Hepatic stellate cell (primary cell): ENCODE measurements around the gene LDB2.

Source experiments
- DNase-seq: peaks from one replicate; pipeline ENCODE4 v3.0.0; 2011; ENCODE audit warnings: low spot score

Gene LDB2

GRCh38 chr4:16884673-16885460 is 13.6 kb downstream of the LDB2 start:
- no peak for DNase-seq

- DNase-seq: no peak
These were observed 14.6 kb downstream of the LDB2 start for GRCh38 chr4:16883806-16884205.

GRCh38 chr4:16881151-16881884 is 17.1 kb downstream of the LDB2 start:
- DNase-seq: no peak

- peak; percentile 85 for DNase-seq
These were observed 23.0 kb downstream of the LDB2 start for GRCh38 chr4:16875487-16875886.

GRCh38 chr4:16869594-16870245 is 28.7 kb downstream of the LDB2 start:
- DNase-seq: no peak

GRCh38 chr4:16868674-16869073 is 29.8 kb downstream of the LDB2 start:
- DNase-seq: no peak

- DNase-seq: no peak
These were observed 30.6 kb downstream of the LDB2 start for GRCh38 chr4:16867827-16868226.

- no peak for DNase-seq
These were observed 31.5 kb downstream of the LDB2 start for GRCh38 chr4:16866974-16867373.

- DNase-seq: no peak
These were observed 32.6 kb downstream of the LDB2 start for GRCh38 chr4:16865897-16866283.

GRCh38 chr4:16865209-16865896 is 33.1 kb downstream of the LDB2 start:
- no peak for DNase-seq

- no peak for DNase-seq
These were observed 34.2 kb downstream of the LDB2 start for GRCh38 chr4:16864199-16864598.

- no peak for DNase-seq
These were observed 35.7 kb downstream of the LDB2 start for GRCh38 chr4:16862697-16863096.

GRCh38 chr4:16860516-16860915 is 37.9 kb downstream of the LDB2 start:
- DNase-seq: peak; percentile 73

GRCh38 chr4:16859031-16859430 is 39.4 kb downstream of the LDB2 start:
- DNase-seq: no peak

GRCh38 chr4:16858275-16858752 is 40.1 kb downstream of the LDB2 start:
- DNase-seq: no peak

GRCh38 chr4:16857425-16857824 is 41.0 kb downstream of the LDB2 start:
- DNase-seq: no peak

- DNase-seq: no peak
These were observed 44.8 kb downstream of the LDB2 start for GRCh38 chr4:16853640-16854039.

- DNase-seq: no peak
These were observed 45.8 kb downstream of the LDB2 start for GRCh38 chr4:16852644-16853043.

GRCh38 chr4:16852228-16852627 is 46.2 kb downstream of the LDB2 start:
- no peak for DNase-seq

GRCh38 chr4:16846540-16847117 is 51.8 kb downstream of the LDB2 start:
- no peak for DNase-seq

GRCh38 chr4:16844816-16845586 is 53.4 kb downstream of the LDB2 start:
- no peak for DNase-seq
